HG03175 (cell line): ENCODE measurements around the gene PHF21A.

Experiments
- ATAC-seq: cut with Tn5 transposase; IDR thresholded peaks from one replicate; pipeline ENCODE4 v1.9.1; 2021; ENCODE audit warnings: mild to moderate bottlenecking, moderate library complexity; ENCODE audit not compliant: unreplicated experiment

PHF21A gene

GRCh38 chr11:45936511-45937054 lies 184.7 kb downstream of the PHF21A start:
- ATAC-seq, result no peak

- ATAC-seq, result no peak
Measured at GRCh38 chr11:45935349-45936064, 185.7 kb downstream of the PHF21A start.

GRCh38 chr11:45934580-45935318 lies 186.5 kb downstream of the PHF21A start:
- no peak for ATAC-seq

GRCh38 chr11:45933846-45934579 lies 187.2 kb downstream of the PHF21A start:
- ATAC-seq, result no peak

DNA sequence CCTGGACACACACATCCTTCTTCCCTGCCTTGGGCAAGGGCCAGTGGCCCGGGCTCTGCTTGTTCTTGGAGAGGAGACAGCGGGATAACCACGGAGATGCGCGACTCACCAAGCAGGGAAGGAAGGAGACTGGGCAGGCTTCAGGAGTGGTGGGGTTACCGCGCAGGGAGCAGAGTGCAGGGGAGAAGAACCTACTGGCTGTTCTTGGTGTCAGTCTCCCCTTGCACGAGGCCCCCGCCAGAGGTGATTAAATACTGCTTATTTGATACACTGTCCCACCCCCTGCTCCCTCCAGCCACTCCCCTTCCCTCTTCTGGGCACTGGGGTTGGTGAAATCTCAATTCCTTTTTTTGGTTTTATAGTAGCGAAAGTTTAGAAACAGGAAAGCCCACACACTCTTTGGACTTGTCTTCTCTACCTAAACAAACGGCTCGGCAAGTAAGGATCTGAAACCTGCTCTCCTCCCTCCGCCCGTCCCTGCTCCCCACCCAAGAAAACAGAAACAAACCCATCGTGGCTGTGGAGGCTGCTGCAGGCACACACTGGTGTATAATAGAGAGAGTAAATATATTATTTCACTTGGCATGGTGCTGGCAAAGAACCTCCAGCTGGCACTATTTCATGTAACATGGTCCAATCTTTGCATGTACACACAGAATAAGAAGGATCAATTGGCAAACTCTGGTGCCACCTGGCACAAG lies 188.0 kb downstream of the PHF21A start:
- no peak for ATAC-seq

- ATAC-seq, result no peak
Measured at GRCh38 chr11:45932217-45932616, 189.0 kb downstream of the PHF21A start.

DNA sequence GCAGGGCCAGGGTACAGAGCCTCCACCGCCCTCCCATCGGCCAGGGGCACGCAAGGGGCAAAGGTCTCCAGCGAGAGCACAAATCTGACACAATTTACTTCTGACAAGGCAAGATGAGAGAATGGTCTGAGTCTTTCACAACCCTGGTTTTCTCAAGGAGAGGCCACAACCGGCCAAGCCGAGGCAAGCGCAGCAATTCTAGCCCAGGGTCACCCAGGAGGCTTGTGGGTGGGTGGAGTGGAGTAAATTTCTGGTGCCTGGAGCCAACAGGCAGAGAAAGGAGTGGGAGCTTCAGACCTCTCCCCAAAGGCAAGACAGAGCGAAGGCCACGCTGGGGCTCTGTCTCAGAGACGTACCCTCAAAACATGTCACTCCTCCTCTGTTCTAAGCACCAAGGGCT lies 189.5 kb downstream of the PHF21A start:
- ATAC-seq, result no peak

GRCh38 chr11:45930951-45931570 lies 190.2 kb downstream of the PHF21A start:
- no peak for ATAC-seq

GRCh38 chr11:45930031-45930794 lies 191.0 kb downstream of the PHF21A start:
- peak; percentile 97 for ATAC-seq

DNA sequence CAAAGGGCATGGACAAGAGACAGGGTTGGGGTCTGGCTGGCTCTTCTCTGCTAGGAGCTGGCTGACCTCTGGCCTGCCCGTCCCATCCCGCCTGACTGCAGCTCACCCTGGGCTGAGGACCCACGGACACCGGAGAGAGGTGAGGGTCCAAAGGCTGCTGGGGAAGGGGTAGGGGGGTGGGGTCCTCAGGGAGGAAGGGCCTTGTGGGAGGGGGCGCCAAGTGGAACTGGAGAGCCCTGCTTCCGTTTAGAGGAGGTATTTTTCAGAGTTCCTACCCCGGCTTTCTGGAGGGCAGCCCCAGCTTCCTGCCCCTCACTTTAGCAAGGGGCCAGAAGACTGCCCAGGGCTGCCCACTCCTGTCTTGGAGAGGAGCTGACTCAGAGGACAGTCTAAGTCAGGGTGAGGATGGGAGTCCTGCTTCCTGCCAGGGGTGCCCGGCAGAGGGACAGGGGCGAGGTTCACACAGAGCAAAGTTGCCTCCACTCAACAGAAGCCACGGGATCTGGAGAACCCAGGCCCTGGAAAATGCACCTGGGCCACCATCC lies 191.7 kb downstream of the PHF21A start:
- ATAC-seq, result peak; percentile 17

DNA sequence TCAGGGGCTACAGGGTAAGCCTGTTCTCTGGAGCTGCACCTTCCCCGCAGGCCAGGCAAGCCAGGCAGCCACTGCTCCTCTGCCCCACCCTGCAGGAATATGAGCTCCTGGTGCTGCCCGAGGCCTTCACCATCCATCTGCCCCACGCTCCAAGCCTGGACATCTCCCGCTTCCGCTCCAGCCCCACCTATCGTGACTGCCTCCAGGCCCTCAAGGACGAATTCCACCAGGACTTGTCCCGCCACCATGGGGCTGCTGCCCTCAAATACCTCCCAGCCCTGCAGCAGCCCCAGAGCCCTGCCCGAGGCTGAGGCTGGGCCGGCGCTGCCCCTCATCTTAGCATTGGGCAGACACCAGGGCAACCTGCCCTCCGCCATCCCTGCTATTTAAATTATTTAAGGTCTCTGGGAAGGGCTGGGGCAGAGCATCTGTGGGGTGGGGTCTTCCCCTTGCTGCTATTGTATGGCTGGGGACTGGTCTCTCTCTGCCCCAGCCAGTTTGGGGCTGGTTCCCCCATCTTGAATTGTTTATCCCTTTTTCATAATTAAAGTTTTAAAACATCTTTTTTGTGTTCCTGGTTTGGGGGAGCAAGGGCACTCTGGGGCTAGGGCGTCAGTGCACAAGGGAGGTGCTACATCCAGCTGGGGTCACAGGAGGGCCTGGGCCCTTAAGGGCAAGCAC lies 192.6 kb downstream of the PHF21A start:
- ATAC-seq, result no peak

GRCh38 chr11:45927684-45928413 lies 193.4 kb downstream of the PHF21A start:
- ATAC-seq, result no peak

- ATAC-seq, result no peak
Measured at GRCh38 chr11:45927332-45927683, 193.9 kb downstream of the PHF21A start.

DNA sequence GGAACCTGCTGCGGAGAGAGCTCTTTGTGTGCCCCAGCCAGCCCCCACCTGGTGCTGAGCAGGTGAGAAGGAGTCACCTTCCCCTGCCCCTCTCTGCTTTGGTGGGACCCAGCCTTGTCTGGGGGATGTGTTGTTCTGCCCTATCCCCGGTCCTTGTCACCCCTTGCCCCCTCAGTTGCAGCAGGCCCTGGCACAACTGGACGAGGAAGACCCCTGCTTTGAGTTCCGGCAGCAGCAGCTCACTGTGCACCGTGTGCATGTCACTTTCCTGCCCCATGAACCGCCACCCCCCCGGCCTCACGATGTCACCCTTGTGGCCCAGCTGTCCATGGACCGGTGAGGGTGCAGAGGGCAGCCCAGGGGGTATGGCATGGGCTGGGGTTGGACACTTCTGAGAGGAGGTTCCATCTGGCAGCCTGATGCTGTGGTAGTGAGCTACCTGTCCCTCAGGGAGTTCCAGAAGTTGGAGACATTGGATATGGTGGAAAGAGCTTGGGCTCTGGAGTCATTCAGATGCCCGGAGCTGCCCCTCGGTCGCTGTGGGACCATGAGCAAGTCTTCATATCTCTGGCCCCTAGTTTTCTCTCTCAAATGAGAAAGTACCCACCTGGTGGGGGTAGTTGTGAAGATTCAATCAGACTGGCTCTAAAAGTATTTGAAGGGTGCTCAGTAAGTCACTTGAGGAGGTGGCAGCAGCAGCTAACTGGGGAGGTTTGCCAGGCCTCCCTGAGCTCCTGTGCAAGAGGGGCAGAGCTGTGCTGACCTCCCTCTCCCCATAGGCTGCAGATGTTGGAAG lies 194.5 kb downstream of the PHF21A start:
- ATAC-seq, result no peak

- no peak for ATAC-seq
Measured at GRCh38 chr11:45926001-45926401, 195.3 kb downstream of the PHF21A start.

DNA sequence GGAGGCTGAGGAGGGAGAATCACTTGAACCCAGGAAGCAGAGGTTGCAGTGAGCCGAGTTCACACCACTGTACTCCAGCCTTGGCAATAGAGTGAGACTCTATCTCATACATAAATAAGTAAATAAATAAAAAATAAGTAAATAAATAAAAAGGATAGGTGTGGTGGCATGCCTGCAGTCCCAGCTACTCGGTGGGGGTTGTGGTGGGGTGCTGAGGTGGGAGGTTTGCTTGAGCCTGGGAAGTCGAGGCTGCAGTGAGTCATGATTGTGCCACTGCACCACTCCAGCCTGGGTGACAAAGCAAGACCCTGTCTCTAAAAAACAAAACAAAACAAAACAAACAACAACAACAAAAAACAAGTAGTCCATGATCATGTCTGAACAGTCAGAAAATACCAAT lies 195.7 kb downstream of the PHF21A start:
- ATAC-seq, result no peak

- ATAC-seq, result no peak
Measured at GRCh38 chr11:45924927-45925326, 196.3 kb downstream of the PHF21A start.
